ENCODE measurements around the gene CTDSPL.

DNA sequence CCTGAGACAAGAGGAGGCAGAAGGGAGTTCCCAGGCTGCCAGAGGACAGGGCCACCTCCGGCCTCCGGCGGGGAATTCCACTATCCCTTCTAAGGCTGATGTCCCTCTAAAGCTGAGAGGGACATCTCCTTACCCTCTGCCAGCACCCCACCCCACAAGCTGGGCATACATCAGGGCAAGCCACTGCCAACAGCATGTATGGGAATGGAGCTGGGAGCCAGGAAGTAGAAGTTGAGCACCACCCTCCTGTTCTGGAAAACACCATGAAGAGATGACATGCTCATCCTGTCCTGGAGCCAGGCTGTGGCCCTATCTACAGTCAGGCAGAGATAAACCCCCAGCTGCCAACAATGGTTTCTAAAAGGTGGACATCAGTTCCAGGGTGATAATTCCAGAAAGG is 160.6 kb downstream of the CTDSPL start:
- no peak for TF ChIP-seq POLR2A (IDR thresholded peaks at IDR 0.05)
- TF ChIP-seq, protein P1, sequence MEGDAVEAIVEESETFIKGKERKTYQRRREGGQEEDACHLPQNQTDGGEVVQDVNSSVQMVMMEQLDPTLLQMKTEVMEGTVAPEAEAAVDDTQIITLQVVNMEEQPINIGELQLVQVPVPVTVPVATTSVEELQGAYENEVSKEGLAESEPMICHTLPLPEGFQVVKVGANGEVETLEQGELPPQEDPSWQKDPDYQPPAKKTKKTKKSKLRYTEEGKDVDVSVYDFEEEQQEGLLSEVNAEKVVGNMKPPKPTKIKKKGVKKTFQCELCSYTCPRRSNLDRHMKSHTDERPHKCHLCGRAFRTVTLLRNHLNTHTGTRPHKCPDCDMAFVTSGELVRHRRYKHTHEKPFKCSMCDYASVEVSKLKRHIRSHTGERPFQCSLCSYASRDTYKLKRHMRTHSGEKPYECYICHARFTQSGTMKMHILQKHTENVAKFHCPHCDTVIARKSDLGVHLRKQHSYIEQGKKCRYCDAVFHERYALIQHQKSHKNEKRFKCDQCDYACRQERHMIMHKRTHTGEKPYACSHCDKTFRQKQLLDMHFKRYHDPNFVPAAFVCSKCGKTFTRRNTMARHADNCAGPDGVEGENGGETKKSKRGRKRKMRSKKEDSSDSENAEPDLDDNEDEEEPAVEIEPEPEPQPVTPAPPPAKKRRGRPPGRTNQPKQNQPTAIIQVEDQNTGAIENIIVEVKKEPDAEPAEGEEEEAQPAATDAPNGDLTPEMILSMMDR (IDR thresholded peaks at IDR 0.05), result no peak

Measured in prostate gland (tissue), 2 donors.